ENCODE measurements around the gene GEMIN4. TPM values are rescaled to one million over a fixed set of nuclear protein-coding genes. Genes with fewer than 3 reads are reported as not detected.
A peak's percentile ranks its signal among the peaks of the same experiment; 100 is the strongest.

The GEMIN4 gene
- polyA plus RNA-seq, 2 of the 4 experiments (the other 2 are of a cell fraction): 36.1 to 47.6 TPM

- H3K4me2 ChIP-seq: no peak overlapping the region
- peak; percentile 13 for FAIRE-seq
- WGBS (ENCODE audit: missing lambda C conversion rate): 92% methylated on average over 5 of the region's 5 CpGs
- CTCF ChIA-PET: interaction anchor here (0.6 to 3.0 kb wide), 6 partner anchors 11 to 317 kb away, joined by 3 to 15 read pairs (median 10); no protein-coding TSS in a partner anchor
- TF ChIP-seq TFCP2L1 (CRISPR knock-in tag; IDR thresholded peaks at IDR 0.05): no peak
- TF ChIP-seq E2F6 (IDR thresholded peaks at IDR 0.05; ENCODE audit: borderline replicate concordance, low read depth): no peak
- POLR2A ChIA-PET: no interaction called here
- DNase-seq (ENCODE audit: low read depth in 1 of 2, low spot score in 1 of 2): no peak
- H3K27ac ChIP-seq: no peak overlapping the region
- H3K4me3 ChIP-seq: no peak overlapping the region
- no peak for ATAC-seq
- H3K9me3 ChIP-seq: no peaks in the 10 kb centered on the region
- peaks cover 14% of the 10 kb centered on the region for H3K4me1 ChIP-seq
These were observed 23.2 kb downstream of the GEMIN4 start for GRCh38 chr17:728911-729310.

GRCh38 chr17:726271-726919 lies 25.7 kb downstream of the GEMIN4 start:
- no peak overlapping the region for H3K4me2 ChIP-seq
- CTCF ChIA-PET: interaction anchor here (0.9 to 1.0 kb wide), 3 partner anchors 26 to 314 kb away, joined by 3 to 6 read pairs (median 3); partner anchors contain the start of gene TIMM22
- TF ChIP-seq ZNF302 (CRISPR knock-in tag; IDR thresholded peaks at IDR 0.05) (no peak), ESRRA (IDR thresholded peaks at IDR 0.05; ENCODE audit: borderline replicate concordance, low read length) (no peak), HMGXB4 (CRISPR knock-in tag; IDR thresholded peaks at IDR 0.05; ENCODE audit: borderline replicate concordance) (no peak), RFX5 (IDR thresholded peaks at IDR 0.05) (no peak), CBX2 (IDR thresholded peaks at IDR 0.05; ENCODE audit: borderline replicate concordance, low read depth) (no peak), TFCP2L1 (CRISPR knock-in tag; IDR thresholded peaks at IDR 0.05) (no peak), PBX3 (IDR thresholded peaks at IDR 0.05) (no peak), MYC (IDR thresholded peaks at IDR 0.05; ENCODE audit: borderline replicate concordance, low read length) (no peak)
- TF ChIP-seq, protein P1, sequence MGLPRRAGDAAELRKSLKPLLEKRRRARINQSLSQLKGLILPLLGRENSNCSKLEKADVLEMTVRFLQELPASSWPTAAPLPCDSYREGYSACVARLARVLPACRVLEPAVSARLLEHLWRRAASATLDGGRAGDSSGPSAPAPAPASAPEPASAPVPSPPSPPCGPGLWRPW (IDR thresholded peaks at IDR 0.05): no peak
- TF ChIP-seq, protein P2, sequence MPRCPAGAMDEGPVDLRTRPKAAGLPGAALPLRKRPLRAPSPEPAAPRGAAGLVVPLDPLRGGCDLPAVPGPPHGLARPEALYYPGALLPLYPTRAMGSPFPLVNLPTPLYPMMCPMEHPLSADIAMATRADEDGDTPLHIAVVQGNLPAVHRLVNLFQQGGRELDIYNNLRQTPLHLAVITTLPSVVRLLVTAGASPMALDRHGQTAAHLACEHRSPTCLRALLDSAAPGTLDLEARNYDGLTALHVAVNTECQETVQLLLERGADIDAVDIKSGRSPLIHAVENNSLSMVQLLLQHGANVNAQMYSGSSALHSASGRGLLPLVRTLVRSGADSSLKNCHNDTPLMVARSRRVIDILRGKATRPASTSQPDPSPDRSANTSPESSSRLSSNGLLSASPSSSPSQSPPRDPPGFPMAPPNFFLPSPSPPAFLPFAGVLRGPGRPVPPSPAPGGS (IDR thresholded peaks at IDR 0.05): no peak

GRCh38 chr17:725746-726145 lies 26.3 kb downstream of the GEMIN4 start:
- H3K4me1 ChIP-seq: no peaks in the 10 kb centered on the region
- ChIA-PET POLR2A (interaction anchor here (0.7 kb wide), 1 partner anchor 334 kb away, joined by 3 read pairs; no protein-coding TSS in a partner anchor), CTCF (interaction anchor here (1.6 kb wide), 1 partner anchor 10 kb away, joined by 4 read pairs; the partner anchor contains the start of gene VPS53)
- no peak overlapping the region for H3K27ac ChIP-seq
- H3K9me3 ChIP-seq: no peaks in the 10 kb centered on the region
- FAIRE-seq (no peak), ATAC-seq (no peak), DNase-seq (ENCODE audit: low read depth in 1 of 2, low spot score in 1 of 2) (no peak)
- TF ChIP-seq SMC3 (IDR thresholded peaks at IDR 0.05) (no peak), USF2 (IDR thresholded peaks at IDR 0.05) (no peak), RAD21 (conservative IDR thresholded peaks at IDR 0.05 in 1 of 2, IDR thresholded peaks at IDR 0.05 in 1 of 2) (no peak), ESRRA (IDR thresholded peaks at IDR 0.05; ENCODE audit: borderline replicate concordance, low read length) (no peak)
- 89% methylated on average over 12 of the region's 12 CpGs for WGBS (ENCODE audit: missing lambda C conversion rate)
- no peak overlapping the region for H3K4me2 ChIP-seq
- H3K4me3 ChIP-seq: no peak overlapping the region

More at GRCh38 chr17:726271-726919, 25.7 kb downstream of the GEMIN4 start:
- POLR2A ChIA-PET: no interaction called here
- Histone ChIP-seq H3K27ac (no peak overlapping the region), H3K9me3 (no peaks in the 10 kb centered on the region), H3K4me1 (peaks cover 4% of the 10 kb centered on the region; the same call in 2 of the 3 replicates), H3K4me3 (no peak overlapping the region)
- DNase-seq (ENCODE audit: low read depth in 1 of 2, low spot score in 1 of 2): no peak
- 86% methylated on average over 20 of the region's 20 CpGs for WGBS (ENCODE audit: missing lambda C conversion rate)
- no peak for ATAC-seq
- no peak for FAIRE-seq
